GDM1 (cell line): Measurements from ENCODE around the gene CFAP52.
"Not testable (repeated sequence)": the region's sequence is repeated elsewhere in the genome, so short reads cannot be mapped to it uniquely, and the experiment has no call there.

Experiments
- DNase-seq: peaks from one replicate; lab custom pipeline; 2025; lab: John Stamatoyannopoulos, UW

Gene CFAP52

GRCh38 chr17:9646546-9646885, 70.1 kb downstream of the CFAP52 start:
- no peak for DNase-seq

- no peak for DNase-seq
Measured at GRCh38 chr17:9647014-9647413, 70.6 kb downstream of the CFAP52 start.

- no peak for DNase-seq
Measured at GRCh38 chr17:9648521-9649110, 72.2 kb downstream of the CFAP52 start.

GRCh38 chr17:9658593-9659211, 82.3 kb downstream of the CFAP52 start:
- DNase-seq: no peak

GRCh38 chr17:9661027-9661426, 84.6 kb downstream of the CFAP52 start:
- no peak for DNase-seq

GRCh38 chr17:9663511-9663910, 87.1 kb downstream of the CFAP52 start:
- not testable (repeated sequence) for DNase-seq

GRCh38 chr17:9666461-9667050, 90.1 kb downstream of the CFAP52 start:
- DNase-seq: no peak

GRCh38 chr17:9668517-9668916, 92.1 kb downstream of the CFAP52 start:
- peak; percentile 5 for DNase-seq

- no peak for DNase-seq
Measured at GRCh38 chr17:9669551-9670008, 93.1 kb downstream of the CFAP52 start.

- no peak for DNase-seq
Measured at GRCh38 chr17:9670596-9670995, 94.2 kb downstream of the CFAP52 start.

GRCh38 chr17:9671559-9671958, 95.1 kb downstream of the CFAP52 start:
- DNase-seq: no peak

GRCh38 chr17:9672266-9672665, 95.8 kb downstream of the CFAP52 start:
- DNase-seq: no peak

GRCh38 chr17:9672691-9673090, 96.2 kb downstream of the CFAP52 start:
- no peak for DNase-seq

GRCh38 chr17:9676084-9676483, 99.6 kb downstream of the CFAP52 start:
- DNase-seq: no peak

- DNase-seq: no peak
Measured at GRCh38 chr17:9676820-9677310, 100.4 kb downstream of the CFAP52 start.

GRCh38 chr17:9677411-9677810, 101.0 kb downstream of the CFAP52 start:
- DNase-seq: no peak

GRCh38 chr17:9677896-9678295, 101.5 kb downstream of the CFAP52 start:
- DNase-seq: no peak

GRCh38 chr17:9684955-9685621, 108.6 kb downstream of the CFAP52 start:
- no peak for DNase-seq
